Femur (tissue), 1 donor: ENCODE data around the gene TCHP.
"Not testable (repeated sequence)": the region's sequence is repeated elsewhere in the genome, so short reads cannot be mapped to it uniquely, and the experiment has no call there.

Experiments
- DNase-seq: peaks from one replicate; pipeline ENCODE4 v3.0.0-alpha.2; 2017

The TCHP gene

DNA sequence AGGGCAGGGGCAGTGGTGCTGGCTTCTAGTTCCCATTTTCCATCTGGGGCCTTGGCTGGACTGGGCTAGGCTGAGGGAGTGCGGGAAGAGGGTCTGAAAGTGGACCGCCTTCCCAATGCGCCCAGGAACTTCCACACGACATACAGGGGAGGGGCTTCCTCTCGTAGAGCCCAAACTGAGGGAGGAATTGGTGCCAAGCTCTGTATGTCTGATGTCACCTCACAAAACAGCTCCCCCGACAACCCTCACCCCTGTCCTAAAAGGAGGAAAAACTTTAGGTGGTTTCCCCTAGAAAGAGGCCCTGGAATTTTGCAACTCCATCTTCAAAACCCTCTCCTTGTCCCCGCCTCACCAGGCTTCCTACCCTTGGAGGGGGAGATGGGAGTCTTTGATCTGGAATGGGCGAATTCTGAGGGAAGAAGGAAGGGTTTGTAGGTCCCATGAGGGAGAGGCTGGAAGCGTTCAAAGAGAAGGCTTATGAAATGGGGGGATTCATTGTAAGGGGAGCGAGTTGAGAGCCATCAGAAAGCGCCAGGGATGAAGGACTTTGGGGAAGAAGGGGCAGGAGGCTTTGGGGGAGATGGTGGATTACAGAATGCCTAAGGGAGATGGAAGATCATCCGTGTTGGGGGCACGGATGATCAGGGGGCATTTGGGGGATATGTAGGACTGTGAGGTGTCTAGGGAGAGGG, 20.6 kb upstream of the TCHP start:
- DNase-seq = no peak

DNA sequence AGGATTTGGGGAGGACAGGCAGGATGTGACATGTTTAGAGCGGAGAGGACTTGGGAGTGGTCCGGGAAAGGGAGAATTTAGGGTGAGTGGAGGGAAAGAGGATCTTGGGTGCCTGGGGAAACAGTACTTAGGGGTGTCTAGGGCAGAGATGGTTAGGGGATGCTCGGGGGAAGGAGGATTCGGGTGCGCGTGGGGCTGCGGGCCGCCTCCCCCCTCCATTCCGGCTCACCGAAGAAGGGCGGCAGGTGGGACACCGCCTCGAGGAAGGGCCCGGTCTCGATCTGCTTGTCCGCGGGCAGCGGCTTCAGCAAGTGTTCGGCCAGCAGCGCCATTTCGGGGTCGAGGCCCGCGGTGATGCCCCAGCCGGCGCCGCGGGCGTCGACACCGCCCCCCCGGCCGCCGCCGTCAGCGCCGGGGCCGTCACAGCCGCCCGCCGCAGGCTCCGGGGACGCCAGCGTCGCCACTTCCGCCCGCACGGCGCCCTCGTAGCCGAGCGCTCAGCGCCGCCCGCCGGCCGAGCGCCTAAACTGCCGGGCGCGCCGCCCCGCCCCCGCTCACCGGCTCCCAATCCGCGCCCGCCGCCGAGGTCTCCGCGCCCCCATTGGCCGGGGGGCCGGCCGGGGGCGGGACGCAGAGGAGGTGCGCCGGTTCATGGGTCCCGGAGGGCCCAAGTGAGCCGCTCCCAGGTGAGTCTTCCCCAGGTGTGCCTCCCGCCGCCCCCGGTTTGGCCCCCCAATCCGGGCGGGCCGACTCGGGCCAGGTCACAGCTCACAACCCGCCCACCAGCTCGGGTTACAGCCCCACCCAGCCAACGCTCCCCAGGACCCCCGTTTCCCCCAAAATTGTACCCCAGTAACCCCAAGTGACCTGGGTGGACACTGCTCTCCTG, 19.8 kb upstream of the TCHP start, which contains the start of gene GLTP:
Gene GLTP (minus strand): TSS at position 499 of the 889 bp plus-strand sequence. CDS start 167 bp downstream, at position 332.
- DNase-seq = peak; percentile 92

DNA sequence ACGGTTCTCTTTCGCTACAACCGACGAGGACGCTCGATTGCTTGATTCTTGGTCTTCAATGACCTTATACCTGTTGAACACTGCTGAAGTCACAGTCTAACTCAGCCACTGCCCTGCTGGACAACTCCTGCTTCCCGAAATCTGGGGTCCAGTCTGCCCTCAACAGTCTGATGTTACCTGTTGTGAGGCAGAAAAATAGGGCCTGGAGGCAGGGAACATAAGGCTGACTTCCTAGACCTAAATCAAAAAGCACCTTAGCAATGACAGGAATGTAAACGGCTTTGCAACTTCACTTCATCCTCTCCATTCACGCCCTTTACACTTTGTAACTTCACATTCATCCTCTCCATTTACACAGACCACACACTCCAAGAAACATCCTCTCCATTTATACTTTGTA, 19.1 kb upstream of the TCHP start:
- DNase-seq = no peak

DNA sequence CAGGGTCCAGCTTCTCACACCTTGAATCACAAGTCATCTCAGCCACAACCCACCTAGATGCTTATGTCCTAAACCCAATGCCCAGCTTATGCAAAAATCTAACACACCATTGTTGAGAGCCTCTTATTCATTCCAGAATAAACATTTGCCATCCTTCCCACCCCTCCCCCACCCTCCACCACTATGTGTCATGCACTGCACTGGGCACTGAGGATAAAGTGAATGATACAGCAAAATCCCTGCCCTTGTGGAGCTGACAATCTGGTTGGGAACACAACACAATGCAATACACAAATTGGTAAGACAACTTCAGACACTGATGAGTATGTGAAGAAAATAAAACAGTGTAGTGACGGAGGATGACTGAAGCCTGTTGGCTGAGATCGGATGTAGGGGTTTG, 18.3 kb upstream of the TCHP start:
- no peak for DNase-seq

DNA sequence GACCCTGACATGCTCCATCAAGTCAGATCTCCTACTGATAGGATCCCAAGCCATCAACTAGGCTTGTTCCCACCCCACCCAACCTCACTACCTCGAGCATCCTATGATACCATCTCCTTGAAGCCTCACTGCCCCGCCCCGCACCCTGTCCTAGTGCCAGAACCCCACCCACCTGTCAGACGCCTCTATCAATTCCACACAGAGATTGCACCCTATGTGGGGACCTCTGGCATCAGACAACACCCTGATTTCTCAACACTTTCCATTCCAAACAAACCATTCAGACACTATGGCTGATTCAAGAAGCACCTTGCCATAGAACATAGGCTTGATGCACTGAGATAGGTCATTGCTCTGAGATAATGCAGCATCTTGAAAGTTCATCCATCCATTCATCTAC, 16.6 kb upstream of the TCHP start:
- no peak for DNase-seq

DNA sequence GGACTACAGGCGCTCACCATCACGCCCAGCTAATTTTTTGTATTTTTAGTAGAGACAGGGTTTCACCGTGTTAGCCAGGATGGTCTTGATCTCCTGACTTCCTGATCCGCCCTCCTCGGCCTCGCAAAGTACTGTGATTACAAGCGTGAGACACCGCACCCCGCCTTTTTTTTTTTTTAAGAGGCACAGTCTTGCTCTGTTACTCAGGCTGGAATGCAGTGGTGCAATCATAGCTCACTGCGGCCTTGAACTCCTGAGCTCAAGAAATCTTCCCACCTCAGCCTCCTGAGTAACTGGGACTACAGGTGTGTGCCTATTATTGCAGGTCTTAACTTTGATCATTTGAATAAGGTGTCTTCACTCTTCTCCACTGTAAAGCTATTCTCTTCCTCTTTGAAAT, 14.5 kb upstream of the TCHP start:
- DNase-seq = no peak

DNA sequence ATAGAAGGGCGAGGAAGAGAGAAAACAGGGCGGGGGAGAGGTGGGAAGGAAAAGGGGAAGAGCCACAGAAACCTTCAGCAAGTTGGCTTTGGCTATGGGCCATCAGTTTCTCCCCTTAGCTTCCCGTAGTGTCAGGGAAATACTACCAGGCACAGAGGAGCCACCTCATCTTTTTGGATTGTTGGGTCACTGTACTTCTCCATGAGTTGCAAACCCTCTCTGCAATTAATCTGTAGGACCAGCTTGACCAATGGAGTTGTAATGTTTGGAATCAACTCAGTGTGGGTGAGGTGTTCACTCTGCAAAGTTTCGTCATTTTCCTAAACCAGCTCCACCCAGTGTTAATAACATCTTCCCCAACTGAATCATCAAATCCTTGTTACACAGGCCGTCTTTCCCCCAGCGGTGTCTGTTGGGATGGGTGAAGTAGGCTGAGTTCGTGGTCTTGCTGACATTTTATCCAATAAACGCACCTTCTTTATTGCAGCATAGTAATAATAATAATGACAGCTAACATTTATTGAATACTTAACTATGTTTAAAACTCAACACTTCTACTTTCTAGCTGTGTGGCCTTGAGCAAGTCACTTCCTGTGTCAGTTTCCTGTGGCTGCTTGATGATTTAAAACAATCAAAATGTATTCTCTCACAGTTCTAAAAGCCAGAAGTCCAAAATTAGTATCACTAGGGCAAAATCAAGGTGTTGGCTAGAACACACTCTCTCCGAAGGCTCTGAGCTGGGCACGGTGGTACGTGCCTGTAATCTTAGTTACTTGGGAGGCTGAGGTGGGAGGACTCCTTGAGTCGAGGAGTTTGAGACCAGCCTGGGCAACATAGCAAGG, 11.7 kb upstream of the TCHP start:
- DNase-seq = no peak

DNA sequence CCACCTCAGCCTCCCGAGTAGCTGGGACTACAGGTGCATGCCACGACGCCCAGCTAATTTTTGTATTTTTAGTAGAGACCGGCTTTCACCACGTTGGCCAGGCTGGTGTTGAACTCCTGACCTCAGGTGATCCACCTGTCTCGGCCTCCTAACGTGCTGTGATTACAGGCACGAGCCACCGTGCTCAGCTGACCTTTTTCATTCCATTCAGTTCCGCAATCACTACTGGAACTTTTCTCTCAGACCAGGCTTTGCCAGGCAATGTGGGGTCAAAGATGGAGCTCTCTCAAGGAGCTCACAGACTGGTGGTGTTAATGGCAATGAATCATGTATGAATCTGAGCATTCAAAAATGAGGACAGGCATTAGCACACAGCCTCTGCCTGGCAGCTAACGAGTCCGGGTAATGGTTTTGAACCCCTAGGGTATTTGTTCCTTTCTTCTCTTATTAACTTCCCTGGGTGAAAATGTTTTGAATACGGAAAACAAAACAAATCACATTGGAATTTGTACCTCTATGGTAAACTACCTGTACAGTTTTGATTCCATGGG, 9.4 kb upstream of the TCHP start:
- no peak for DNase-seq

DNA sequence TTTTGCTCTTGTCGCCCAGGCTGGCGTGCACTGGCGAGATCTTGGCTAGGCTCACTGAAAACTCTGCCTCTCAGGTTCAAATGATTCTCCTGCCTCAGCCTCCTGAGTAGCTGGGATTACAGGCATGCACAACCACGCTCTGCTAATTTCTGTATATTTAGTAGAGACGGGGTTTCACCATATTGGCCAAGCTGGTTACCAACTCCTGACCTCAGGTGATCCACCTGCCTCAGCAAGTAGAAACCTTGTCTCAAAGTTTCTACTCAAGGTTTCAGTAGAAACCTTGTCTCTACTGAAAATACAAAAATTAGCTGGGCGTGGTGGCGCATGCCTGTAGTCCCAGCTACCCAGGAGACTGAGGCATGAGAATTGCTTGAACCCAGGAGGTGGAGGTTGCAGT, 8.3 kb upstream of the TCHP start:
- DNase-seq = not testable (repeated sequence)

DNA sequence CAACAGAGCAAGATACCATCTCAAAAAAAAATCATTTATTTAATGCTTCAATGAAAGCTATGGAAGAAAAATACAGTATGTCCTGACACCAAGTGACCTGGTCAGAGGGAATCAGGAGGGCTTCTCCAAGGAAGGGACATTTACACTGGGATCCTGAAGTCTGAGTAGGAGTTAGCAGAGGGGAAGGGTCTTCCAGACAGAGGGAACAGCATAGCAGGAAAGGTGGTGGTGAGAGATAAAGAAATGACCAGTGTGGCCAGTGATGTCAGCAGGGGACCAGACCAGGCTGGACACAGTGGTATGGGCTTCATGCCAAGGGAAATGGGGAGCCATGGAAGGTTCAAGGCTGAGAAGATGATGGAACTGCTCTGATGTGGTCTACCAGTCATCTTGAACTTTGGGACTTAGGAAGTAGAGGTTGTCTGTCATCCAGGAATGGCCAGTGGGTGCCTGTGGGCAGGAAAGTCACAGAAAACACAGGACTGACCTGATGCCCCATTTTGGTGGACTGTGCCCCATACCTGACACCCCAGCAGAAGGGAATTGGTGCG, 7.8 kb upstream of the TCHP start:
- no peak for DNase-seq

DNA sequence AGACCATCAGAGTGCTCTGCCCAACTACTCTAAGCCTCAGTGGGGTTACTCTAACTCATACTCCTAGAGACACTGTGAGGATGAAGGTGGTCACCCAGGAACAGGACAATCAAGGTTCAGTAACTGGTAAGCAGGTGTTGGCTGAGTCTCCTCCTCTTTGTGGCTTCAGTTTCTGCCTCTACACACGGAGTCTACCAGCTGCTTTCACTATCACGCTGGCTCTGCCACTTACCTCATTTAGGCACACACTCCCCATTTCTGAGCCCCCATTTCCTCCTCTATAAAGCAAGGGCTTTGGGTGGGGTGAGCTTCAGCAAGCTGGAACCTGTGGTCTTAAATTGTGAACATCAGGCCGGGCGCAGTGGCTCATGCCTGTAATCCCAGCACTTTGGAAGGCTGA, 7.3 kb upstream of the TCHP start:
- DNase-seq = no peak

DNA sequence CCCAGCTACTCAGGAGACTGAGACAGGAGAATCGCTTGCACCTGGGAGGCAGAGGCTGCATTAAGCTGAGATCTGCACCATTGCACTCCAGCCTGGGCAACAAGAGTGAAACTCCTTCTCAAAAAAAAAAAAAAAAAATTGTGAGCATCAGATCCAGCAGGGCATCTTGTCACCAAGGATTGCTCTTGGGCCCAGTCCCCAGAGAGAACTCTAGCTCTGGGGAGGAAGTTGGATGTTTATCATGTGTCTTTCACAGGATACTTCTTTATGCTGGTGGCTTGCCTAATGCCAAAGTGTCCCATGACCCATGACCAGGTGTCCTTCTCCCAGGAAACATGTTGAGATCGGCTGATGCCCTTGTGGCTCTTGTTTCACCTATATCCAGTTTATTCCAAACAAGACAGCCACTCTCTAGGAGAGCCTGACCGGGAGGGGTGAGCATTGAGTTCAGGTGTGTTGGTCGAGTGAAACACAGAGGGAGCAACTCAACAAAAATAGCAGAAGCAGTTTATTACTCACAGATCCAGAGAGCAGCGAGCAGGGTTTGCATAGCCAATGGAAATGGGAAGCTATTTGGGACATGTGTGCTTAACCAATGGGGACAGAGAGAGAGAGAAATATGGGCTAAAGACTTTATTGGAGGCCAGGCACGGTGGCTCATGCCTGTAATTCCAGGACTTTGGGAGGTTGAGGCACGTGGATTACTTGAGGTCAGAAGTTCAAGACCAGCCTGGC, 6.6 kb upstream of the TCHP start:
- no peak for DNase-seq

DNA sequence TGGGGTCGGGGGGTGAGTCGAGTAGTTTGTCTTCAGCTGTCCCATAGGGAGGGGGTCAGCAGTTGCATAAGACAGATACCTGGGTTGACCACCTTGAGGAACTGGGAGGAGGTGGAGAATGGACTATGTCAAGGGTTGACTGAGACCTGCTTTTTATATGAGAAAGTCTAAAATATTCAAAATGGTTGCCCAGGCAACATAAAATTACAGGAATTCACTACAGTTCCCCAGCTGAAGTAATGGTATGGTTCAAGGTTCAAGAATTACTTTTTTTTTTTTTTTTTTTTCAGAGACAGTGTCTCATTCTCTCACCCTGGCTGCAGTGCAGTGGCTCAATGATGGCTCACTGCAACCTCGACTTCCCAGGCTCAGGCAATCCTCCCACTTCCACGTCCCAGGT, 5.1 kb upstream of the TCHP start:
- no peak for DNase-seq

DNA sequence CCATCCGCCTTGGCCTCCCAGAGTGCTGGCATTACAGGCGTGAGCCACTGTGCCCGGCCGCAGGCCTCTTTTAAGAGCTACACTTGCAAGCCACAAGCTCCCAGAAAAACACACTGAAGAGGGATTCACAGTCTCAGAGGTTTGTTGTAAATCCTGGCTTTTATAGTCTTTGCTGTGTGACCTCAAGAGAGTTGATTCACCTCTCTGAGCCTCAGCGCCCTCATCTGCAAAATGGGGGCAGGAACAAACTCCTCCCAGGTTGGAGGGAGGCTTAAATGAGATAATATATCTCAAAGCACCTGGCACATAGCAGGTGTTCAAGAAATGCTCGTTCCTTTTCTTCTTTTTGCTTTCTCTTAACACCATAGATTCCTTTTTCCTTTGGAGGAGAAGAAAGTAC, 3.9 kb upstream of the TCHP start:
- no peak for DNase-seq

DNA sequence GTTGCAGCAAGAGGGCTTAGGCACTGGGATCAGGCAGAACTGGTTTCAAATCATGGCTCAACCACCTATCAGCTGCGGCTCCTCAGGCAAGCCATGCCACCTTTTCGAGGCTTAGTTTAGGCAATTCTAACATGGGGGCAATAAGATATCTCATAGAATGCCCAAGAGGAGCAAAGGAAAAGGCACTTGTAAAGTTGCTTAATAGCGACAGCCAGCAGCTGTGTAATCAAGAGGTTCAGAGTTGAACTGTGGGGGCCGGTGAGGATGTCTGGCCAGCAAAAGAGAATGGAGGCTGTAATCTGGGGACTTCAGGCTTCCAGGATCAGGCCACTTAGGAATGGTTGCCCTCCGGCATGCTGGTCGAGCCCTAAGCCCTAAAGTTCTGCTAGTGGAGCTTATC, 3.0 kb upstream of the TCHP start:
- no peak for DNase-seq

DNA sequence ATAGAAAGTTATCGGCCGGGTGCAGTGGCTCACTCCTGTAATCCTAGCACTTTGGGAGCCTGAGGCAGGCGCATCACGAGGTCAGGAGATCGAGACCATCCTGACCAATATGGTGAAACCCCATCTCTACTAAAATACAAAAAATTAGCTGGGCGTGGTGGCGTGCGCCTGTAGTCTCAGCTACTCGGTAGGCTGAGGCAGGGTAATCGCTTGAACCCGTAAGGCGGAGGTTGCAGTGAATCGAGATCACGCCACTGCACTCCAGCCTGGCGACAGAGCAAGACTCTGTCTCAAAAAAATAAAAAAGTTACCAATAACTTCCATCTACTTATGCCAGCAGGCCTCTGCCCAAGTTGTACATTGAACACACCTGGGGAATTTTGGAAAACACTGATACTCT, 729 bp upstream of the TCHP start:
- not testable (repeated sequence) for DNase-seq

DNA sequence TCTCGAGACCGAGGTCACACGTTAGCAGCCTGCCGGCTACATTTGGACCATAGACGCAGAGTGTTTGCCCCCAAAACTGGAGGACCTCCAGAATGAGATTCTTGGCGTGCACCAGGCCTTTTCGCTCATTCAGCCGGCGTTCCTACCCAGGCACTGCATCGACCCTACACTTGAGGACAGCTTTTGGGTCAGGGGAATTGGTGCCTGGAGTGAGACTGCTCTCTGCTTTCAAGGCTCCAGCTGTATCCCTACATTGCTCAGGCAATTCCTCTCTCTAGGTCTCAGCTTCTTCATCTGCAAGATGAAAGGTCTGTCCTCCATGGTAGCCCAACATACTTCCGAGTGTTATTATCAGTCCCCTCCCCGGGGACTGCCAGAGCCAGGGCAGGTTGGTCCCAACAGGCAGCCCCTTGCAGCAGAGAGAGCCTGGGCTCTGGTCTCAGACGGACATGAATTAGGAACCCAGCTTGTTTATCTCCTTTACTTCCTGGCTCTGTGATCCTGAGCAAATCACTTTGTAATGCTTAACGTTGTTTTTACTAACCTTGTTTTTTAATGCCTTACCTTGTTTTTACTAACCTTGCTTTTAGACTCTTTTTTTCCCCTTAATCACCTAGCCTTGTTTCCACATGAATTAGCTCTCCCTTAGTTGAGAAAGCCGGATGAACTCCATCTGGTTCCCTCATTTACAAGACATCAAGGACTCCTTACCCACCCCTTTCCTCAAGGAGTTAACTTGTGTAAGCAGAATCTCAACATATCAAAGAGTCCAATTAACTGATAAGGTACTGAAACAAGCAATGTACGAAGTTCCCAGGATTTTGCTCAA, 892 bp downstream of the TCHP start:
- DNase-seq = peak; percentile 41

DNA sequence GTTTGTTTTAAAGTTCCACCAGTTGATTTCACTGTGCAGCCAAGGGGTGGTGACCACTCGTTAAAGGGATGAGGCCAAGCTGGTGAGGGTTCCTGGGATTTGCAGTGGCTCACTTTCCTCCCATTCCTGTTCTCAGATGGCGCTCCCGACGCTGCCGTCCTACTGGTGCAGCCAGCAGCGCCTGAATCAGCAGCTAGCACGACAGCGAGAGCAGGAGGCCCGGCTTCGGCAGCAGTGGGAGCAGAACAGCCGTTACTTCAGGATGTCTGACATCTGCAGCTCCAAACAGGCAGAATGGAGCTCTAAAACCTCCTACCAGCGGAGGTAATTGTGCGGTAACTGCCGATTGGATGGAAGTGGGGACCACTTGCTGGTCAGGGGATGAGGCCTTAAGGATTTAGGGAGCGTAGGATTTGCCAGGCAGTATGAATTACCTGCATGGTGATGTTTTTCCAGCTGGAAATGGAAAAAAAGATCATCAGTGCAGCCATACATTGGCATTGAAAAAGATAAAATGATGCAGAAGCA, 2.9 kb downstream of the TCHP start:
- DNase-seq = no peak

DNA sequence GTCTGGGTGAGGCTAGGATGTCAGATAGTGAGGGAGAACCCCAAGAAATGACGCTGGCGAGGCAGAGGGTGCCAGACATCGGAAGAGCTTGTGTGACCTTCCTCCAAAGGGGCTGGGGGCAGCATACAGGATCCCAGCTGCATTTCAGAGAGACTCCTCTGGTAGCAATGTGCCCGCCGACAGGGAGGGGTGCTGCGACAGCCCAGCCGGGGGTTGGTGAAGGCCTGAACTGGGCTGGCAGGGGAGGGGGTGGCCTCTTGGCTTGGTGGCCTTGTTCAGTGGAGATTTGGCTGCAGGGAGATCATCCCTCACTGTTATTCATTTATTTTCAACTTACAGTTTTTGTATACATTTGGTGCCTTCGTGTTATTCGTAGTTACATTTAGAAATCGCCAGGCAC, 5.2 kb downstream of the TCHP start:
- DNase-seq = no peak

DNA sequence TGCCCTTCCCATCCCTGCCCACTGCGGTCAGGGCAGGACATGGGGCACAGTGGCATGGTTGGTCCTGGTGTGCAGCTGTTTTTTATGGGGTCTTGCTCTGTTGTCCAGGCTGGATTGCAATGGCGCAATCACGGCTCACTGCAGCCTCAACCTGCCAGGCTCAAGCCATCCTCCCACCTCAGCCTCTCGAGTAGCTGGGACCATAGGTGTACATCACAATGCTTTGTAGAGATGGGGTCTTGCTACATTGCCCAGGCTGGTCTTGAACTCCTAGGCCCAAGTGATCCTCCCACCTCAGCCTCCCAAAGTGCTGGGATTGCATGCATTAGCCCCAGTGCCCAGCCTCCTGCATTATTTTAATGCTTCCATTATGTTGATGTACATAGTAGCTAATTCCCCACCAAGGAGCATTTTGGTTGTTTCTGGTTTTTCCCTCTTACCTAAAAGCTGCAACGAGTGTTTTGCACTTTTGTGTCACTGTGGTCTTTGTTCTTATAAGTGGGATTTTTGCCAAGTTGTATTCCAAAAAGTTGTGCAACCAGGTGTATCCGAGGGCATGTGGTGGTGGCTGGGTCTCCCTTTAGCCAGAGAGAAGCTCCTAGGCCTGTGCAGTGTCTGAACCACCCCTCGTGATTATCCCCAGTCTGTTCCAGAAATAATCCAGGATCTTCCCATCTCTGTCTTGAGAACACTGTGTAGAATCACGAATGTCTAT, 10.3 kb downstream of the TCHP start:
- DNase-seq = no peak
